Esophagus muscularis mucosa (tissue), 4 donors: ENCODE data around the gene KCNV2.

Experiments
- CTCF ChIP-seq, 3 experiments: fragments of 200-600 bp in 2 of 3; fragments of 450-650 bp in 1 of 3; sonication (generic) in 2 of 3; IDR thresholded peaks; one replicate each; pipeline ENCODE4 v1.5.1; 2017 to 2019; ENCODE audit warnings: antibody characterized with exemption in 3 of 3, mild to moderate bottlenecking in 2 of 3, moderate library complexity in 1 of 3
- EP300 ChIP-seq: sonication (generic); formaldehyde crosslinking; IDR thresholded peaks from one replicate; pipeline ENCODE4 v1.6.1; 2017; ENCODE audit warnings: antibody characterized with exemption
- POLR2AphosphoS5 ChIP-seq, 2 donors: sonication (generic); formaldehyde crosslinking; IDR thresholded peaks; one replicate each; pipeline ENCODE4 v1.6.1; 2017; ENCODE audit warnings: antibody characterized with exemption in 2 of 2

- no peak for TF ChIP-seq CTCF (IDR thresholded peaks at IDR 0.05)
- no peak for TF ChIP-seq POLR2AphosphoS5 (IDR thresholded peaks at IDR 0.05)
- TF ChIP-seq EP300, result no peak
Observed at GRCh38 chr9:2674141-2674824, 43.0 kb upstream of the KCNV2 start.
